Kidney (tissue), 14 donors: Measurements from ENCODE around the gene KCND1. TPM values are rescaled to one million over a fixed set of nuclear protein-coding genes. Genes with fewer than 3 reads are reported as not detected.

Experiments used
- DNase-seq, 5 donors: peaks; one replicate each; pipeline ENCODE4 v3.0.0-alpha.2; 2013 to 2020
- FAIRE-seq: peaks from 2 replicates; lab custom pipeline; 2012; peaks lifted over from hg19 to GRCh38; lab: Jason Lieb, UNC
- H3K27ac ChIP-seq, 2 donors: one replicate each; pipeline ENCODE4 v1.7.0; 2013; ENCODE audit warnings: low read depth in 2 of 2, low read length in 2 of 2, inconsistent platforms in 1 of 2
- H3K27me3 ChIP-seq: one replicate; pipeline ENCODE4 v1.7.1; 2013; ENCODE audit warnings: low read length, inconsistent platforms; ENCODE audit not compliant: control insufficient read depth, insufficient read depth
- H3K36me3 ChIP-seq, 3 donors: one replicate each; pipeline versions ENCODE4 v1.7.0 to v1.7.1; 2013; ENCODE audit warnings: low read length in 3 of 3, control low read depth in 1 of 3, inconsistent platforms in 1 of 3; ENCODE audit not compliant: insufficient read depth in 3 of 3, control insufficient read depth in 2 of 3
- H3K4me1 ChIP-seq, 3 donors: one replicate each; pipeline versions ENCODE4 v1.7.0 to v1.7.1; 2013; ENCODE audit warnings: low read length in 3 of 3, inconsistent platforms in 1 of 3, low read depth in 1 of 3; ENCODE audit not compliant: control insufficient read depth in 2 of 3, insufficient read depth in 2 of 3
- H3K4me3 ChIP-seq, 3 donors: one replicate each; pipeline versions ENCODE4 v1.7.0 to v1.8.1; 2013; ENCODE audit warnings: low read length in 3 of 3, control low read depth in 1 of 3, inconsistent platforms in 1 of 3
- H3K9ac ChIP-seq, 3 donors: one replicate each; pipeline versions ENCODE4 v1.7.0 to v1.7.1; 2013; ENCODE audit warnings: low read length in 3 of 3, control low read depth in 1 of 3, inconsistent platforms in 1 of 3
- H3K9me3 ChIP-seq, 3 donors: one replicate each; pipeline versions ENCODE4 v1.7.0 to v1.7.1; 2013; ENCODE audit warnings: low read length in 3 of 3, control low read depth in 1 of 3, inconsistent platforms in 1 of 3; ENCODE audit not compliant: control insufficient read depth in 2 of 3, insufficient read depth in 1 of 3
- intact Hi-C: fragments of 100-400 bp; cut with DNase I; formaldehyde crosslinking; loops from one replicate; pipeline ENCODE4 v1.11.1; 2022
- polyA plus RNA-seq: library from polyadenylated mRNA; stranded (reverse); fragments of 350-450 nt; fragmentation: Illumina TruSeq; extraction: RNeasy Lipid Tissue Mini Kit (QIAGEN cat#74804); gene quantifications from one replicate; pipeline ENCODE4 v1.2.3, GENCODE V29; 2014; ENCODE audit warnings: low read depth, low replicate concordance; ENCODE audit not compliant: insufficient read depth
- total RNA-seq: library from RNA; stranded (reverse); fragmentation: NEBNext Ultra II Directional; extraction: Animal tissue kit (Norgen Biotek cat#: 25700); gene quantifications from one replicate; pipeline ENCODE4 v1.2.1, GENCODE V29; 2021
- TF ChIP-seq, protein P1 (sequence below): IDR thresholded peaks from 3 replicates; pipeline ENCODE4 v1.5.1; 2012; ENCODE audit warnings: mild to moderate bottlenecking, moderate library complexity, borderline replicate concordance; ENCODE audit not compliant: insufficient read depth; ENCODE audit errors: extremely low read depth
- donor health status: control.
- donor health status: control.
- donor health status: control.
- donor health status: control.
- donor health status: control.
- donor health status: DM: yes; HTN: yes; CAD: no.
- donor health status: Normal renal cell carcinoma (clear cell type).

The KCND1 gene
- total and polyA plus RNA-seq, 2 donors from 2014 or later: 0.92 to 2.2 TPM

- H3K27ac ChIP-seq: no peak overlapping the region
- TF ChIP-seq, protein P1, sequence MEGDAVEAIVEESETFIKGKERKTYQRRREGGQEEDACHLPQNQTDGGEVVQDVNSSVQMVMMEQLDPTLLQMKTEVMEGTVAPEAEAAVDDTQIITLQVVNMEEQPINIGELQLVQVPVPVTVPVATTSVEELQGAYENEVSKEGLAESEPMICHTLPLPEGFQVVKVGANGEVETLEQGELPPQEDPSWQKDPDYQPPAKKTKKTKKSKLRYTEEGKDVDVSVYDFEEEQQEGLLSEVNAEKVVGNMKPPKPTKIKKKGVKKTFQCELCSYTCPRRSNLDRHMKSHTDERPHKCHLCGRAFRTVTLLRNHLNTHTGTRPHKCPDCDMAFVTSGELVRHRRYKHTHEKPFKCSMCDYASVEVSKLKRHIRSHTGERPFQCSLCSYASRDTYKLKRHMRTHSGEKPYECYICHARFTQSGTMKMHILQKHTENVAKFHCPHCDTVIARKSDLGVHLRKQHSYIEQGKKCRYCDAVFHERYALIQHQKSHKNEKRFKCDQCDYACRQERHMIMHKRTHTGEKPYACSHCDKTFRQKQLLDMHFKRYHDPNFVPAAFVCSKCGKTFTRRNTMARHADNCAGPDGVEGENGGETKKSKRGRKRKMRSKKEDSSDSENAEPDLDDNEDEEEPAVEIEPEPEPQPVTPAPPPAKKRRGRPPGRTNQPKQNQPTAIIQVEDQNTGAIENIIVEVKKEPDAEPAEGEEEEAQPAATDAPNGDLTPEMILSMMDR: no peak
- peaks cover 0 to 11% (median 0%) of the 10 kb centered on the region in 3 donors for H3K36me3 ChIP-seq
- H3K27me3 ChIP-seq: no peaks in the 10 kb centered on the region
- no peak overlapping the region for H3K4me3 ChIP-seq
- H3K4me1 ChIP-seq: peaks cover 0 to 12% (median 0%) of the 10 kb centered on the region in 3 donors
- intact Hi-C loops: no loop called here
- FAIRE-seq (no peak), DNase-seq (no peak)
- H3K9ac ChIP-seq: no peak overlapping the region
- no peaks in the 10 kb centered on the region for H3K9me3 ChIP-seq
Observed at GRCh38 chrX:48940404-48940955, 31.2 kb downstream of the KCND1 start.

DNA sequence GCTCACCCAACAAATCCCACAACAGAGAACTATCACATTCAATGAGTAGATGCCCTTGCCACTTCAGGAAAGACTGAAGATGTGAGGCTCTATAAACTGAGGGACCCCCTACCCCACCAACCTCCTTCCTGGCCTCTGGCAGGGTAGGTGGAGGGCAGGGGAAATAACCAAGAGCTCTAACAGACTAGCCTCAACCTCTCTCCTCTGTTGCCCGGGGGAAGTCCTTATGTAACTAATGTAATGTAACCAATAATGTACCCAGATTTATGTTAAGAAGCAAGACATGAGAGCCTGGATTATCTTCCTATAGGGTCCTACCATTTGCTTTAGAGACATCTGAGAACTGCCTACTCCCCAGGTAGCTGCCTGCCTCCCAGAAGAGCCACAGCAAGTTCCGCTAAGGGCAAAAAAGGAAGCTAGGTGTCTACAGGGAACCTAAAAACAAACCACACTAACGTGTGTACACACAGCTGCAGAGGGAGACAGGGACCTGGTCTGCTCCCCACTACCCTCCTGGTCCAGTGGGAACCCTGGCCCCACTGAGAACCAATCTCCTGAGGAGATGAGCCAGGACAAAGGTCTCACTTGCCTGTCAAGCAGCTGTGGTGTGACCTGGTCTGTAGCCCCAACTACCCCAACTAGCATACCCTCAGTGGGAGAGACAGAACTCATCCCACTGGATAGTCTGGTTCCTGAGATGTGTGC, 32.0 kb downstream of the KCND1 start:
- Histone ChIP-seq H3K9me3 (no peaks in the 10 kb centered on the region), H3K4me1 (peaks cover 0 to 12% (median 0%) of the 10 kb centered on the region in 3 donors), H3K27me3 (no peaks in the 10 kb centered on the region), H3K27ac (no peak overlapping the region), H3K9ac (no peak overlapping the region), H3K36me3 (peaks cover 0 to 14% (median 0%) of the 10 kb centered on the region in 3 donors), H3K4me3 (no peak overlapping the region)
- intact Hi-C loops: no loop called here
- FAIRE-seq (no peak), DNase-seq (no peak)
- TF ChIP-seq, protein P1: no peak

- Histone ChIP-seq H3K9me3 (no peaks in the 10 kb centered on the region), H3K27ac (no peak overlapping the region), H3K4me1 (peaks cover 0 to 12% (median 0%) of the 10 kb centered on the region in 3 donors), H3K4me3 (no peak overlapping the region), H3K9ac (no peak overlapping the region), H3K36me3 (peaks cover 0 to 22% (median 2%) of the 10 kb centered on the region in 3 donors), H3K27me3 (no peaks in the 10 kb centered on the region)
- FAIRE-seq: no peak
- DNase-seq: no peak
- intact Hi-C loops: no loop called here
- TF ChIP-seq, protein P1: no peak
Observed at GRCh38 chrX:48938721-48939425, 32.8 kb downstream of the KCND1 start.
